Neutrophil (primary cell): ENCODE data around the gene GPR21.

Source experiments
- H3K27ac ChIP-seq: fragments of 200-600 bp; sonication (generic); 2 replicates; pipeline ENCODE4 v1.5.1; 2016; ENCODE audit warnings: mild to moderate bottlenecking, moderate library complexity
- H3K27me3 ChIP-seq: fragments of 200-600 bp; sonication (generic); 2 replicates; pipeline ENCODE4 v1.6.0; 2016; ENCODE audit warnings: mild to moderate bottlenecking
- H3K36me3 ChIP-seq: fragments of 200-600 bp; sonication (generic); 2 replicates; pipeline ENCODE4 v1.5.1; 2017
- H3K4me1 ChIP-seq, 2 experiments: fragments of 200-600 bp in 1 of 2; sonication (generic) in 1 of 2; 1 replicate in 1 of 2; 2 replicates in 1 of 2; pipeline versions ENCODE4 v1.5.1 to v1.6.1; 2013 to 2016; ENCODE audit warnings: low read depth in 1 of 2, low read length in 1 of 2, mild to moderate bottlenecking in 1 of 2, moderate library complexity in 1 of 2; ENCODE audit not compliant: control insufficient read depth in 1 of 2, insufficient read depth in 1 of 2
- H3K4me3 ChIP-seq, 2 experiments: fragments of 200-600 bp in 1 of 2; sonication (generic) in 1 of 2; 1 replicate in 1 of 2; 2 replicates in 1 of 2; pipeline ENCODE4 v1.5.1; 2013 to 2016; ENCODE audit warnings: low read depth in 1 of 2, low read length in 1 of 2, mild to moderate bottlenecking in 1 of 2, moderate library complexity in 1 of 2
- H3K9me3 ChIP-seq: fragments of 200-600 bp; sonication (generic); 2 replicates; pipeline ENCODE4 v1.5.1; 2016
- TF ChIP-seq, protein P1 (sequence below): fragments of 200-600 bp; sonication (generic); IDR thresholded peaks from 2 replicates; pipeline ENCODE4 v1.5.1; 2016; ENCODE audit warnings: antibody characterized with exemption

The GPR21 gene

DNA sequence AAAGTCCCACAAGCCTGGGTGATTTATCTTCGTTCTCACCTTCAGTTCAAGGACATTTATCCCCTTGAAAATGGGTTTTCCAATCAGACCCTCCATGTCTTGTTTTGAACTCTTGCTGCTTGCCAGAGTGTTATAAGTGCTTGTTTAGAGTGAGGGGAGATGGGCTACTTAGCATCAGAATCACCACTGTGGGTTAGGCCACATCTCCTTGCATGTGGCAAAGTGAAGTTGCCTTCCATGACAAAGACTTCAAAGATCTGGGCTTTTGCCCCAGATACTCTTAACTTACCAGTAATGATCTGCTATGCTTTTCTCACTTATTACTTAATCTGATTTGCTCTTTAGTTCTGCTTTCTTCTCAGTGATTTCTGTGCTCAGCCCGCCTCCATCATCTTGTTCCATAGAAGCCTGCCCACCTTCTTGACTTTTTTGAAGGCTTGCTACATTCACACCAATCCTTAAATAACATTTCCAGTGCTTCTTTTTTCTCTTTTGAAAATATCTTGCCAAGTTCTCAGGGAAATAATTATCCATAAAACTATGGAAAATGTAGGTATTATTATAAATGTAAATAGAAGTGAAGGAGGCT is 39.0 kb downstream of the GPR21 start:
- no peaks in the 10 kb centered on the region for H3K9me3 ChIP-seq
- H3K27ac ChIP-seq = no peak overlapping the region
- H3K4me3 ChIP-seq = no peak overlapping the region
- H3K36me3 ChIP-seq = peaks cover 46% of the 10 kb centered on the region
- H3K27me3 ChIP-seq = no peaks in the 10 kb centered on the region
- TF ChIP-seq, protein P1, sequence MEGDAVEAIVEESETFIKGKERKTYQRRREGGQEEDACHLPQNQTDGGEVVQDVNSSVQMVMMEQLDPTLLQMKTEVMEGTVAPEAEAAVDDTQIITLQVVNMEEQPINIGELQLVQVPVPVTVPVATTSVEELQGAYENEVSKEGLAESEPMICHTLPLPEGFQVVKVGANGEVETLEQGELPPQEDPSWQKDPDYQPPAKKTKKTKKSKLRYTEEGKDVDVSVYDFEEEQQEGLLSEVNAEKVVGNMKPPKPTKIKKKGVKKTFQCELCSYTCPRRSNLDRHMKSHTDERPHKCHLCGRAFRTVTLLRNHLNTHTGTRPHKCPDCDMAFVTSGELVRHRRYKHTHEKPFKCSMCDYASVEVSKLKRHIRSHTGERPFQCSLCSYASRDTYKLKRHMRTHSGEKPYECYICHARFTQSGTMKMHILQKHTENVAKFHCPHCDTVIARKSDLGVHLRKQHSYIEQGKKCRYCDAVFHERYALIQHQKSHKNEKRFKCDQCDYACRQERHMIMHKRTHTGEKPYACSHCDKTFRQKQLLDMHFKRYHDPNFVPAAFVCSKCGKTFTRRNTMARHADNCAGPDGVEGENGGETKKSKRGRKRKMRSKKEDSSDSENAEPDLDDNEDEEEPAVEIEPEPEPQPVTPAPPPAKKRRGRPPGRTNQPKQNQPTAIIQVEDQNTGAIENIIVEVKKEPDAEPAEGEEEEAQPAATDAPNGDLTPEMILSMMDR = no peak
- no peaks in the 10 kb centered on the region for H3K4me1 ChIP-seq

DNA sequence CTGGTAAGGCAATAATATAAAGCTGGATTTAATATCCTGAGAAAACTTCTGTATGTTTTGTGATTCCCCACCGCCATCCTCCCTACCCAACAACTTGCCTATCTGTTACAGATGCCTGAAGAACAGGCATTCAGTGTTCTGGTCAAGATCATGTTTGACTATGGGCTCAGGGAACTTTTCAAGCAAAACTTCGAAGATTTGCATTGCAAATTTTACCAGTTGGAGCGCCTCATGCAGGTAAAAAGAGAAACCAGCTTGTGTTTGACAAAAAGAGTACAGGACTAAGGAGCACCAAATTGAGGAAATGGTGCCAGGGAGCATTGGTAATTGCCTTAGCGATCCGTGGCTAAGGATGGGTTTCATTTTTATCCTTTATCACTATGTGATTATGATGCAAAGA is 40.0 kb downstream of the GPR21 start:
- Histone ChIP-seq H3K4me1 (no peaks in the 10 kb centered on the region), H3K27ac (no peak overlapping the region), H3K27me3 (no peaks in the 10 kb centered on the region), H3K36me3 (peaks cover 44% of the 10 kb centered on the region), H3K4me3 (no peak overlapping the region), H3K9me3 (no peaks in the 10 kb centered on the region)
- TF ChIP-seq, protein P1 = no peak

DNA sequence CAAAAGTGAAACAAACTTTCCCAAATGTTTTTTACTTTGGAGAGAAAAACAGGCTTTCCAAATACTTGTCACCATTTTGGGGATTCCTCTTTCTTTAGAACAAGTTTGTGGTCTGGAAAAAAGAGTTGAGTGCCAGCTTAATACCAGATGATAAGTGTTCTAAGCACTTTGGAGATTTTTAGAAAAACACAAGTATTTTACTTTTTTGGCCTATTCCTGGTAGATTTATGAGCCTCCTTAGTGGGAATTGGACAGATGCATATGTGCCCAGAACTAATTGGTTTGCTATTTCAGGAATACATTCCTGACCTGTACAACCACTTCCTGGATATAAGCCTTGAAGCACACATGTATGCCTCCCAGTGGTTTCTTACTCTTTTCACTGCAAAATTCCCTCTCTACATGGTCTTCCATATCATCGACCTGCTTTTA is 40.5 kb downstream of the GPR21 start:
- Histone ChIP-seq H3K9me3 (no peaks in the 10 kb centered on the region), H3K27me3 (no peaks in the 10 kb centered on the region), H3K36me3 (peaks cover 44% of the 10 kb centered on the region), H3K4me3 (no peak overlapping the region), H3K4me1 (no peaks in the 10 kb centered on the region), H3K27ac (no peak overlapping the region)
- TF ChIP-seq, protein P1 = no peak

DNA sequence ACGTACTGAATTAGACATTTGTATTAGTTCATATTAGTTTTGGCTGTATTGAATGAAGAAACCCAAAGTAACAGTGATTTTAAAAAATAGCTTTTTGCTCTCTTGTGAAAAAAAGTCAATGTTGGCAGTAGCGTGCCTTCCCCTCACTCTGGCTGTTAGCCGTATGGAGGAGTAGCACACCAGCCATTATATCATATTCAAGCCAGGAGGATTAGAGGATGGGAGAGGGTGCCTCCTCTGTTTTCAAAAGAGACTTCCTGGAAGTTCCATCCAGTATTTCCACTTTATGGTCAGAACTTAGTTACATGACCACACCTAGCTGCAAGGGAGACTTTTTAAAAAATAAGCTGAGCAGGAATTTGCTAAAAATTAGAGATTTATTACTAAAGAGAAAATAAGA is 41.2 kb downstream of the GPR21 start:
- H3K27ac ChIP-seq = no peak overlapping the region
- no peaks in the 10 kb centered on the region for H3K4me1 ChIP-seq

DNA sequence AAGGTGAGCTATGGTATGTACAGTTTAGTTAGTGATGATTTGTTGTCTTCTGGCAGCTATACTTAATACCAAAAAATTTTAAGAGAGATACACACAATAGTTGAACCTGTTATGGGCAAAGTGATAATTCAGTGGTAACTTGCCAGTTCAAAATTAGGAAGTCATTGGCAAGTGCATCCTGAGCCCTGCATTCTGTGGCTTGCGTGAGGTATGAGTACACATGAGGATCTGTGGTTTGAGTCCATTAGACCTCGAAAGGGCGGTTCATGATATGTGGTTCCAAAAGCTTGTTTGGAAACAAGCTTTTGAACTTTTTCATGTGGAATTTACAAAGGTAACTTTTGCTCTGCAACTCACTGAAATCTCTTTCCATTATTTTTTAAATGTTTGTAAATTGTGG is 47.0 kb downstream of the GPR21 start:
- peaks cover 48% of the 10 kb centered on the region for H3K36me3 ChIP-seq
- no peaks in the 10 kb centered on the region for H3K4me1 ChIP-seq
- H3K9me3 ChIP-seq = no peaks in the 10 kb centered on the region
- H3K27me3 ChIP-seq = no peaks in the 10 kb centered on the region
- TF ChIP-seq, protein P1 = no peak
- no peak overlapping the region for H3K27ac ChIP-seq
- no peak overlapping the region for H3K4me3 ChIP-seq

More for the DNA sequence above, 41.2 kb downstream of the GPR21 start:
- peaks cover 48% of the 10 kb centered on the region for H3K36me3 ChIP-seq
- H3K9me3 ChIP-seq = no peaks in the 10 kb centered on the region
- no peak overlapping the region for H3K4me3 ChIP-seq
- TF ChIP-seq, protein P1 = no peak
- H3K27me3 ChIP-seq = no peaks in the 10 kb centered on the region
